Measurements from ENCODE around the gene DBI.

GRCh38 chr2:119341684-119342083 lies 25.1 kb upstream of the DBI start:
- TF ChIP-seq, protein P1, sequence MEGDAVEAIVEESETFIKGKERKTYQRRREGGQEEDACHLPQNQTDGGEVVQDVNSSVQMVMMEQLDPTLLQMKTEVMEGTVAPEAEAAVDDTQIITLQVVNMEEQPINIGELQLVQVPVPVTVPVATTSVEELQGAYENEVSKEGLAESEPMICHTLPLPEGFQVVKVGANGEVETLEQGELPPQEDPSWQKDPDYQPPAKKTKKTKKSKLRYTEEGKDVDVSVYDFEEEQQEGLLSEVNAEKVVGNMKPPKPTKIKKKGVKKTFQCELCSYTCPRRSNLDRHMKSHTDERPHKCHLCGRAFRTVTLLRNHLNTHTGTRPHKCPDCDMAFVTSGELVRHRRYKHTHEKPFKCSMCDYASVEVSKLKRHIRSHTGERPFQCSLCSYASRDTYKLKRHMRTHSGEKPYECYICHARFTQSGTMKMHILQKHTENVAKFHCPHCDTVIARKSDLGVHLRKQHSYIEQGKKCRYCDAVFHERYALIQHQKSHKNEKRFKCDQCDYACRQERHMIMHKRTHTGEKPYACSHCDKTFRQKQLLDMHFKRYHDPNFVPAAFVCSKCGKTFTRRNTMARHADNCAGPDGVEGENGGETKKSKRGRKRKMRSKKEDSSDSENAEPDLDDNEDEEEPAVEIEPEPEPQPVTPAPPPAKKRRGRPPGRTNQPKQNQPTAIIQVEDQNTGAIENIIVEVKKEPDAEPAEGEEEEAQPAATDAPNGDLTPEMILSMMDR (IDR thresholded peaks at IDR 0.05): no peak
- TF ChIP-seq POLR2A (IDR thresholded peaks at IDR 0.05) (no peak), POLR2AphosphoS5 (IDR thresholded peaks at IDR 0.05) (no peak)

All from prostate gland (tissue), 2 donors.